GM10248 (cell line): ENCODE data around the gene BCAR3.
"Not testable (repeated sequence)": the region's sequence is repeated elsewhere in the genome, so short reads cannot be mapped to it uniquely, and the experiment has no call there.

Source experiments
- CTCF ChIA-PET: fragments of 300-600 bp; sonication (Branson Sonifier 250); formaldehyde crosslinking; extraction: SDS; loops from one replicate; lab custom pipeline; 2021; ENCODE audit warnings: antibody characterized with exemption; lab: Yijun Ruan, JAX
- POLR2A ChIA-PET: fragments of 350-650 bp; sonication (Branson Sonifier 250); formaldehyde crosslinking; extraction: SDS; loops from one replicate; lab custom pipeline; 2020; ENCODE audit warnings: antibody characterized with exemption; lab: Yijun Ruan, JAX
- DNase-seq: peaks from one replicate; pipeline ENCODE4 v3.0.0; 2012; ENCODE audit errors: extremely low spot score
- CTCF ChIP-seq: IDR thresholded peaks from 2 replicates; pipeline ENCODE4 v1.5.1; 2012; ENCODE audit warnings: mild to moderate bottlenecking, low read depth; ENCODE audit errors: extremely low read depth, missing control alignments, control extremely low read depth

Gene BCAR3

GRCh38 chr1:93591676-93592550 is 89.7 kb downstream of the BCAR3 start:
- no peak for TF ChIP-seq CTCF
- peak; percentile 75 for DNase-seq
- POLR2A ChIA-PET: interaction anchor here (0.5 kb wide), 1 partner anchor 270 kb away, joined by 3 read pairs; no protein-coding TSS in a partner anchor
- CTCF ChIA-PET: interaction anchor here (0.8 to 1.6 kb wide), 8 partner anchors 10 to 287 kb away, joined by 3 to 6 read pairs (median 4); no protein-coding TSS in a partner anchor

- ChIA-PET POLR2A (interaction anchor here (0.5 kb wide), 1 partner anchor 270 kb away, joined by 3 read pairs; no protein-coding TSS in a partner anchor), CTCF (interaction anchor here (0.8 to 1.6 kb wide), 2 partner anchors 38 to 287 kb away, joined by 3 to 6 read pairs; no protein-coding TSS in a partner anchor)
- DNase-seq: not testable (repeated sequence)
Measured at GRCh38 chr1:93591291-93591675, 90.4 kb downstream of the BCAR3 start.

- DNase-seq: no peak
- CTCF ChIA-PET: interaction anchor here (1.2 kb wide), 1 partner anchor 10 kb away, joined by 3 read pairs; no protein-coding TSS in a partner anchor
- POLR2A ChIA-PET: no interaction called here
- TF ChIP-seq CTCF: no peak
Measured at GRCh38 chr1:93588955-93589354, 92.7 kb downstream of the BCAR3 start.

GRCh38 chr1:93588206-93588605 is 93.4 kb downstream of the BCAR3 start:
- ChIA-PET POLR2A (no interaction called here), CTCF (interaction anchor here (0.9 to 1.3 kb wide), 4 partner anchors 9 to 41 kb away, joined by 3 to 6 read pairs (median 4); no protein-coding TSS in a partner anchor)
- TF ChIP-seq CTCF: no peak
- no peak for DNase-seq

- DNase-seq: no peak
- TF ChIP-seq CTCF: no peak
- POLR2A ChIA-PET: no interaction called here
- CTCF ChIA-PET: interaction anchor here (0.7 to 1.3 kb wide), 4 partner anchors 18 to 42 kb away, joined by 3 to 6 read pairs (median 4); no protein-coding TSS in a partner anchor
Measured at GRCh38 chr1:93587354-93587753, 94.3 kb downstream of the BCAR3 start.

- no peak for DNase-seq
- ChIA-PET POLR2A (no interaction called here), CTCF (no interaction called here)
- TF ChIP-seq CTCF: no peak
Measured at GRCh38 chr1:93585059-93585966, 96.3 kb downstream of the BCAR3 start.
